BJ (cell line): ENCODE results near the gene EXOSC2. TPM values are rescaled to one million over a fixed set of nuclear protein-coding genes. Genes with fewer than 3 reads are reported as not detected.

Experiments
- CTCF ChIA-PET: fragments of 350-600 bp; formaldehyde crosslinking; extraction: SDS; loops from one replicate; lab custom pipeline; 2021; ENCODE audit warnings: antibody characterized with exemption, inconsistent platforms; lab: Yijun Ruan, JAX
- POLR2A ChIA-PET: fragments of 300-600 bp; sonication (Branson Sonifier 250); formaldehyde crosslinking; extraction: SDS; loops from one replicate; lab custom pipeline; 2021; ENCODE audit warnings: antibody characterized with exemption; lab: Charles Lee
- DNase-seq: peaks from one replicate; pipeline ENCODE4 v3.0.0-alpha.2; 2011; ENCODE audit warnings: low read depth
- H3K27me3 ChIP-seq: 2 replicates; pipeline ENCODE4 v1.6.0; 2011; ENCODE audit warnings: low read length; ENCODE audit not compliant: control insufficient read depth, insufficient read depth
- H3K36me3 ChIP-seq: 2 replicates; pipeline ENCODE4 v1.5.1; 2011; ENCODE audit warnings: low read length; ENCODE audit not compliant: control insufficient read depth, insufficient read depth
- H3K4me3 ChIP-seq: 2 replicates; pipeline ENCODE4 v1.5.1; 2011; ENCODE audit warnings: low read depth, mild to moderate bottlenecking, control low read depth, low read length
- CTCF ChIP-seq: IDR thresholded peaks from 2 replicates; pipeline ENCODE4 v1.5.1; 2011; ENCODE audit warnings: low read depth, mild to moderate bottlenecking, control low read depth, inconsistent platforms, low read length, moderate library complexity; ENCODE audit not compliant: insufficient read depth
- polyA plus RNA-seq: library from polyadenylated mRNA; depleted of rRNA; stranded (reverse); fragments of >200 nt; gene quantifications from 2 replicates; pipeline ENCODE4 v1.2.3, GENCODE V29; 2011; rRNA removed
- small RNA-seq: library from RNA; depleted of rRNA; stranded (forward); fragments of <200 nt; gene quantifications from one replicate; pipeline ENCODE3, GENCODE V24; 2012; ENCODE audit warnings: low replicate concordance, low read depth; ENCODE audit not compliant: insufficient read length

EXOSC2 gene
- polyA plus RNA-seq, 1 experiment, result 19.8 TPM

GRCh38 chr9:130745210-130745800, 51.7 kb downstream of the EXOSC2 start:
- TF ChIP-seq CTCF, result no peak
- H3K4me3 ChIP-seq, result no peak overlapping the region
- no peaks in the 10 kb centered on the region for H3K27me3 ChIP-seq
- POLR2A ChIA-PET, result no interaction called here
- H3K36me3 ChIP-seq, result no peaks in the 10 kb centered on the region
- CTCF ChIA-PET, result interaction anchor here (0.6 to 1.9 kb wide), 2 partner anchors 44 to 125 kb away, joined by 3 to 4 read pairs; no protein-coding TSS in a partner anchor
- no peak for DNase-seq

- no peak for DNase-seq
- CTCF ChIA-PET, result interaction anchor here (0.6 to 1.9 kb wide), 2 partner anchors 10 to 124 kb away, joined by 3 to 4 read pairs; no protein-coding TSS in a partner anchor
- TF ChIP-seq CTCF, result no peak
- Histone ChIP-seq H3K36me3 (no peaks in the 10 kb centered on the region), H3K4me3 (no peak overlapping the region), H3K27me3 (no peaks in the 10 kb centered on the region)
- POLR2A ChIA-PET, result no interaction called here
These were observed 52.2 kb downstream of the EXOSC2 start for GRCh38 chr9:130745829-130746228.

- TF ChIP-seq CTCF, result no peak
- Histone ChIP-seq H3K4me3 (no peak overlapping the region), H3K36me3 (no peaks in the 10 kb centered on the region), H3K27me3 (no peaks in the 10 kb centered on the region)
- ChIA-PET CTCF (interaction anchor here (0.6 kb wide), 1 partner anchor 11 kb away, joined by 3 read pairs; no protein-coding TSS in a partner anchor), POLR2A (no interaction called here)
- no peak for DNase-seq
These were observed 53.0 kb downstream of the EXOSC2 start for GRCh38 chr9:130746434-130747212.

- Histone ChIP-seq H3K36me3 (no peaks in the 10 kb centered on the region), H3K27me3 (no peaks in the 10 kb centered on the region), H3K4me3 (no peak overlapping the region)
- TF ChIP-seq CTCF, result no peak
- ChIA-PET CTCF (interaction anchor here (0.9 to 1.3 kb wide), 3 partner anchors 20 to 114 kb away, joined by 3 read pairs; no protein-coding TSS in a partner anchor), POLR2A (interaction anchor here (0.5 kb wide), 1 partner anchor 11 kb away, joined by 4 read pairs; no protein-coding TSS in a partner anchor)
- no peak for DNase-seq
These were observed 58.2 kb downstream of the EXOSC2 start for GRCh38 chr9:130751631-130752355.

Small RNA genes lying within 50 kb of the gene (small RNA-seq; reads per million reads assigned to genes)
- gene AL359092.1, result not detected

Other genes starting within 250 kb of the EXOSC2 start
- gene ASS1, start 248.8 kb upstream of the EXOSC2 start, polyA plus RNA-seq, result 1,063 and 1,223 TPM in 2 replicates
- 28.7 and 38.8 TPM in 2 replicates for gene FUBP3, start 114.2 kb upstream of the EXOSC2 start, polyA plus RNA-seq
- not detected in 2 replicates for gene PRDM12, start 29.2 kb upstream of the EXOSC2 start, polyA plus RNA-seq
- gene ABL1, start 141.5 kb downstream of the EXOSC2 start, polyA plus RNA-seq, result 26.1 and 30.4 TPM in 2 replicates
- not detected in 2 replicates for gene QRFP, start 203.0 kb downstream of the EXOSC2 start, polyA plus RNA-seq
- 1.2 and 1.4 TPM in 2 replicates for gene FIBCD1, start 245.5 kb downstream of the EXOSC2 start, polyA plus RNA-seq